ENCODE results near the gene NCKIPSD. TPM values are rescaled to one million over a fixed set of nuclear protein-coding genes. Genes with fewer than 3 reads are reported as not detected.

Gene NCKIPSD
- total and polyA plus RNA-seq, 8 donors = 13.4 to 20.5 (median 16.3) TPM

GRCh38 chr3:48636149-48636655 is 49.5 kb downstream of the NCKIPSD start:
- DNase-seq = peak in 1 of 4 donors; percentile 20
- no peaks in the 10 kb centered on the region for H3K9me3 ChIP-seq
- no peak for ATAC-seq
- peak overlapping the region; percentile 99 to 100 for H3K4me3 ChIP-seq
- H3K27me3 ChIP-seq = no peaks in the 10 kb centered on the region
- H3K27ac ChIP-seq = peak overlapping the region; percentile 67 to 87
- peaks cover 16 to 20% of the 10 kb centered on the region in 2 donors for H3K4me1 ChIP-seq
- no peak for TF ChIP-seq CTCF (IDR thresholded peaks at IDR 0.05)
- intact Hi-C loops (cut with DNase I) = no loop called here
- H3K36me3 ChIP-seq = peaks cover 0 to 24% of the 10 kb centered on the region in 2 donors

GRCh38 chr3:48635222-48636021 is 50.3 kb downstream of the NCKIPSD start, which contains the start of gene SLC26A6:
Gene SLC26A6 (minus strand): TSS chr3:48635461. CDS start chr3:48635393, 68 bp downstream.
- Histone ChIP-seq H3K4me3 (peak within 1 kb of the TSS; percentile 99 to 100), H3K4me1 (peaks cover 16 to 20% of the 10 kb centered on the region in 2 donors), H3K27ac (peak within 1 kb of the TSS; percentile 78 to 87), H3K9me3 (no peaks in the 10 kb centered on the region), H3K36me3 (peaks cover 0 to 31% of the 10 kb centered on the region in 2 donors), H3K27me3 (no peaks in the 10 kb centered on the region)
- ATAC-seq (peak; percentile 98), DNase-seq (peak; percentile 95 to 100 (median 97))
- TF ChIP-seq CTCF (IDR thresholded peaks at IDR 0.05) = peak in 1 of 2 donors; percentile 40
- intact Hi-C loops (cut with DNase I) = no loop called here

GRCh38 chr3:48634661-48635221 is 51.0 kb downstream of the NCKIPSD start:
- Histone ChIP-seq H3K27me3 (no peaks in the 10 kb centered on the region), H3K27ac (peak overlapping the region; percentile 78 to 87), H3K4me1 (peaks cover 16 to 20% of the 10 kb centered on the region in 2 donors), H3K9me3 (no peaks in the 10 kb centered on the region), H3K4me3 (peak overlapping the region; percentile 99 to 100), H3K36me3 (peaks cover 0 to 38% of the 10 kb centered on the region in 2 donors)
- ATAC-seq (peak; percentile 73), DNase-seq (peak in 2 of 4 donors; percentile 66 to 87)
- intact Hi-C loops (cut with DNase I) = no loop called here
- no peak for TF ChIP-seq CTCF (IDR thresholded peaks at IDR 0.05)

- TF ChIP-seq CTCF (IDR thresholded peaks at IDR 0.05) = no peak
- Histone ChIP-seq H3K27ac (no peak overlapping the region), H3K4me3 (peak overlapping the region in 1 of 2 donors; percentile 99), H3K27me3 (no peaks in the 10 kb centered on the region), H3K36me3 (peaks cover 0 to 48% of the 10 kb centered on the region in 2 donors), H3K9me3 (no peaks in the 10 kb centered on the region), H3K4me1 (peaks cover 16 to 20% of the 10 kb centered on the region in 2 donors)
- DNase-seq (peak in 1 of 4 donors; percentile 48), ATAC-seq (no peak)
- intact Hi-C loops (cut with DNase I) = no loop called here
These were observed 52.0 kb downstream of the NCKIPSD start for GRCh38 chr3:48633743-48634142.

GRCh38 chr3:48633256-48633655 is 52.5 kb downstream of the NCKIPSD start:
- H3K9me3 ChIP-seq = no peaks in the 10 kb centered on the region
- H3K27me3 ChIP-seq = no peaks in the 10 kb centered on the region
- ATAC-seq = no peak
- no peak for TF ChIP-seq CTCF (IDR thresholded peaks at IDR 0.05)
- no peak overlapping the region for H3K27ac ChIP-seq
- H3K4me3 ChIP-seq = no peak overlapping the region
- DNase-seq = peak in 1 of 4 donors; percentile 57
- H3K36me3 ChIP-seq = peaks cover 0 to 53% of the 10 kb centered on the region in 2 donors
- intact Hi-C loops (cut with DNase I) = no loop called here
- peaks cover 16 to 20% of the 10 kb centered on the region in 2 donors for H3K4me1 ChIP-seq

Measured in left lung (tissue), 10 donors.